A673 (cell line): ENCODE results near the gene FRMPD4.

Experiments used
- EZH2 ChIP-seq: fragments of 200-600 bp; sonication (generic); IDR thresholded peaks from 2 replicates; pipeline ENCODE4 v1.6.1; 2017; ENCODE audit warnings: borderline replicate concordance, low read depth, mild to moderate bottlenecking, mixed read lengths, antibody characterized with exemption, low read length; ENCODE audit not compliant: poor library complexity, severe bottlenecking
- TF ChIP-seq, protein P1 (sequence below): fragments of 300-800, 200-600 bp; sonication (generic); conservative IDR thresholded peaks from 2 replicates; pipeline ENCODE4 v1.5.1; 2017; ENCODE audit warnings: low read depth, mild to moderate bottlenecking, antibody characterized with exemption, low read length, moderate library complexity, mixed read lengths

DNA sequence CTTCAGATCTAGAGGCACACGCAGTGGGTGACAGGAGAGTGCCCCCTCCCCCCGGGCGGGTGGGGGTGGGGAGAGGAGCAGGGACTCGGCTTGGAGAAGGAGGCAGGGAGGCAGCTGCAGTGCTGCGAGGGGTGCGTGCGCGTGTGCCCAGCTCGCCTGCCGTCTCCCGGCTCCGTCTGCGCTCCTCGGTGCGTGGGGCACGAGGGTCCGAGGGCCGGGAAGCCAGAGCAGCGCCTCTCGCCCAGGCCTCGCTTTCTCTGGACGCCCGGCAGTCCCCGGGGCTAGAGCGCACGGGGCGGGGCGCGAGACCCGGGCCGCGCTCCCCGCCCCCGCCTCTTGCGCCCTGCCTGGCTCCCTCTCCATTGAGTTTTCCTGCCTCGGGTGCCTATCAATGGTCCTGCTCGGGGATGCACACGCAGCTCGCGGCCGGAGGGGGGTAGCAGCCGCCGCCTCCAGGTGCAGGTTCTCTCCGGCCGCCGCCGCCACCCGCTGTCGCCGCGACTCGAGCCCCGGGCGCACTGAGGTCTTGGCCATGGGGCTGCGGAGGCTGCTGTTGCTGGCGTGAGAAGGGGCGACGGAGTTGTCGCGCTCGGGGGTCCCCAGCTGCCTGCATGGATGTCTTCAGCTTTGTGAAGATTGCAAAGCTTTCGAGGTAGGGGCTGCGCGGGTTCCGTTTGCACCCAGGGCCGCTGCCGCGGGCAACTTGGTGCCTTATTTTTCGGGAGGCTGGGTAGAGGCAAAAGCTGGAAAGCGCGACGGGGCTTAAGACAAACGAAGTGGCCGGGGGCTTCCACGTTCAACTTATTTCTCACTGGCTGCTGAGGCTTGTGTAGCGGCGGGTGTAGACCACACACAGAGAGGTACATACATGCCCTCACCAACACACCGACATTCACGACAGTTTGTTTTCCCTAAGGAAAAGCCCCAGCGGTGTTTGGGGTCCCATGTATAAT lies at the start of gene FRMPD4:
- TF ChIP-seq, protein P1, sequence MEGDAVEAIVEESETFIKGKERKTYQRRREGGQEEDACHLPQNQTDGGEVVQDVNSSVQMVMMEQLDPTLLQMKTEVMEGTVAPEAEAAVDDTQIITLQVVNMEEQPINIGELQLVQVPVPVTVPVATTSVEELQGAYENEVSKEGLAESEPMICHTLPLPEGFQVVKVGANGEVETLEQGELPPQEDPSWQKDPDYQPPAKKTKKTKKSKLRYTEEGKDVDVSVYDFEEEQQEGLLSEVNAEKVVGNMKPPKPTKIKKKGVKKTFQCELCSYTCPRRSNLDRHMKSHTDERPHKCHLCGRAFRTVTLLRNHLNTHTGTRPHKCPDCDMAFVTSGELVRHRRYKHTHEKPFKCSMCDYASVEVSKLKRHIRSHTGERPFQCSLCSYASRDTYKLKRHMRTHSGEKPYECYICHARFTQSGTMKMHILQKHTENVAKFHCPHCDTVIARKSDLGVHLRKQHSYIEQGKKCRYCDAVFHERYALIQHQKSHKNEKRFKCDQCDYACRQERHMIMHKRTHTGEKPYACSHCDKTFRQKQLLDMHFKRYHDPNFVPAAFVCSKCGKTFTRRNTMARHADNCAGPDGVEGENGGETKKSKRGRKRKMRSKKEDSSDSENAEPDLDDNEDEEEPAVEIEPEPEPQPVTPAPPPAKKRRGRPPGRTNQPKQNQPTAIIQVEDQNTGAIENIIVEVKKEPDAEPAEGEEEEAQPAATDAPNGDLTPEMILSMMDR, result no peak
- no peak for TF ChIP-seq EZH2
